ENCODE results near the gene KCNQ1.
A peak's percentile ranks its signal among the peaks of the same experiment; 100 is the strongest.
"Not testable (repeated sequence)": the region's sequence is repeated elsewhere in the genome, so short reads cannot be mapped to it uniquely, and the experiment has no call there.

KCNQ1 gene

GRCh38 chr11:2477936-2478335 lies 33.1 kb downstream of the KCNQ1 start:
- DNase-seq: no peak

GRCh38 chr11:2480067-2480873 lies 35.5 kb downstream of the KCNQ1 start:
- not testable (repeated sequence) for DNase-seq

DNA sequence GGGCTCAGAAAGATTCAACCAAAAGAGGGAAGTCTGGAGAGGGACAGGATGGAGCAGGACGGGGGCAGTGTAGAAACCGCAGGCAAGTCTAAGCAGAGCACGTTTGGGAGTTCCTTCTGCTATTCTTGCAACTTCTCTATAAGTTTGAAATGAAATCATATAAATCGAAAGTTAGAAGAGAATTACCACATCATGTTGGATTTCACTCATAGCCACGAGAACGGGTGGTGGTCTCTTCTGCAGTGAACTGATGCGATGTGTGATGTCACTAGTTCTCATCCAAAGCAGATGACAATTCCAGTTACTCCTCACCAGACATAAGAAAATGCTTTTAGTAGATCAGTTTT lies 36.0 kb downstream of the KCNQ1 start:
- no peak for DNase-seq

- no peak for DNase-seq
These were observed 36.4 kb downstream of the KCNQ1 start for GRCh38 chr11:2481253-2481652.

GRCh38 chr11:2482204-2482603 lies 37.4 kb downstream of the KCNQ1 start:
- no peak for DNase-seq

DNA sequence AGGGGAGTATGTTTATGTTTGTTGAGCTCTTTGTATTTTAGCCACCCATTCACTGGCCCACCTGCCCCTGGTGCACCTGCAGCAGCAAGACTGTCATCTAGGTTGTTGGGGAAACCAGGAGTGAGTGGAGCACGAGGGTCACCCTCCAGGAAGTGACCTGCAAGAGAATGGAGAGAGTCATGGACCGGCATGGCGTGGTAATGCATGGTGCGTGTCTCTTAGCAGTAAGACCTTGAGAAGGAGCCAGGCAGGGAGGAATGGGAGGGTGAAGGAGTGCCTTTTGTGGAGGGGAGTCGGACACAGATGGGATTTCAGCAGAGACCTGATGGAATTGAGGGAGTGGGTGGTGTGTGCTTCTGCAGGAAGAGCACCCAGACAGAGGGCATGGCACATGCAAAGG lies 37.9 kb downstream of the KCNQ1 start:
- no peak for DNase-seq

- no peak for DNase-seq
These were observed 38.6 kb downstream of the KCNQ1 start for GRCh38 chr11:2483426-2483825.

GRCh38 chr11:2484576-2485125 lies 39.8 kb downstream of the KCNQ1 start:
- DNase-seq: no peak

DNA sequence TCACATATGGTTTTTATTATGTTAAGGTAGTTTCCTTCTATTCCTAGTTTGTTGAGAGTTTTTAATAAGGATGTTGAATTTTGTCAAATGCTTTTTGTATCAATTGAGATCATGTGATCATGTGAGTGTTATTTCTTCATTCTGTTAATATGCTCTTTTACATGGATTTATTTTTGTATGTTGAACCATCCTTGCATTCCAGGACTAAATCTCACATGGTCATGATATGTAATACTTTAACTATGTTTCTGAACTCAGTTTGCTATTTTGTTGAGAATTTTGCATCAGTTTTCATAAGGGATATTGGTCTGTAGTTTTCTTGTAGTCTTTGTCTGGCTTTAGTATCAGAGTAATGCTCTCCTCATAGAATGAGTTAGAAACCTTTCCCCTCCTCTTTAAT lies 43.2 kb downstream of the KCNQ1 start:
- DNase-seq: no peak

DNA sequence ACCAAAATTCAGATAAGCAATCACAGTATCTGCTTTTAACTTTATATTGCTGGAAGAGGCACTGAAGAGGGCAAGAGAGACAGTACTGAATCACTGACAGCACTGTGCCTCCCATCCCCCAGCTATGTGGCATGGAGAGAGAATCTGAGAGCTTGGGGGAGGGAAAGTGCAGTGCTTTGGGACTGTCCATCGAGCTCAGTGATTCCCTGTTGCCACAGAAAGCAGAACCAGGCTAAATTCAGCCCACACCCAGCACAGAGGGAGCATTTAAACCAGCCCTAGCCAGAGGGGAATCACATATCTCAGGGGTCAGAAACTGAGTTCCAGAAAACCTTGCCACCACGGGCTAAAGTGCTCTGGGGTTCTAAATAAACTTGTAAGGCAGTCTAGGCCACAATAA lies 44.3 kb downstream of the KCNQ1 start:
- no peak for DNase-seq

- DNase-seq: not testable (repeated sequence)
These were observed 53.1 kb downstream of the KCNQ1 start for GRCh38 chr11:2497951-2498350.

DNA sequence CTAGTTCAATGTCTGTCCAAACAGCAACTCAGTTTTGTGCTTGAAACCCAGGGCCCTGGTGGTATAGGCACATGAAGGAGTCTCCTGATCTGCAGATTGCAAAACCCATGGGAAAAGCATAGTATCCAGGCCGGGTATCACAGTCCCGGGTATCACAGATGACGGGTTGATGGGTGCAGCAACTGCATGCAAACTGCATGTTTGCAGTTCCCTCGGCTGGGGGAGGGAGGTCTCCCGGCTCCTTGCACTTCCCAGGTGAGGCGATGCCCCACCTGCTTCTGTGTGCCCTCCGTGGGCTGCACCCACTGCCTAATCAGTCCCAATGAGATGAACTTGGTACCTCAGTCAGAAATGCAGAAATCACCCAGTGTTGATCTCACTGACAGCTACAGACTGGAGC lies 53.9 kb downstream of the KCNQ1 start:
- no peak for DNase-seq

GRCh38 chr11:2507212-2507901 lies 62.5 kb downstream of the KCNQ1 start:
- DNase-seq: no peak

- no peak for DNase-seq
These were observed 63.3 kb downstream of the KCNQ1 start for GRCh38 chr11:2507945-2508749.

- DNase-seq: no peak
These were observed 64.0 kb downstream of the KCNQ1 start for GRCh38 chr11:2508793-2509192.

DNA sequence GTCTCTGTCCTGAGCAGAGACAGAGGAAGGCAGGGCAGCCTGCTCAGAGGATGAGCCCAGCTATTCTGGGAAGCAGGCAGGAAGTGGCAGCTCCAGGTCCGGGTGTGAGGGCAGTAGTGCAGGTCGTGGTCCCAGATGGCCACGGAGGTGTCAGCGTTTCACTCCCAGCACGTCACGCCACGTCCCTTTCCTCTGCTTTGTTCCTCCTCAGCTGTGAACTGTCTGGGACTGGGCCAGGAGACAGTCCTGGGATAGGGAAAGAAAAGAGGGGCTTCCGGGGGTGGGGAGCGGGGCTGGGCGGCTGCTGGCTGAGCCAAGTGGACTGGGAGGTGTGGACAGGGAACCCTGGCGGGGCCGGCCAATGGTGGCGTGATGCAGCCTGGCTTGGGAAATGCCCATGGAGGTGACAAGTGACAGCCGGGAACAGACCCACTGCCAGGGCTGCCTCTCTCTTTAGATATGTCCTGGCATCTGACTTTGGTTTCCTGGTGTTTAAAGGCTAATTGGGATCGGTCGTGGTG lies 64.7 kb downstream of the KCNQ1 start:
- no peak for DNase-seq

- DNase-seq: no peak
These were observed 66.0 kb downstream of the KCNQ1 start for GRCh38 chr11:2510626-2511402.

DNA sequence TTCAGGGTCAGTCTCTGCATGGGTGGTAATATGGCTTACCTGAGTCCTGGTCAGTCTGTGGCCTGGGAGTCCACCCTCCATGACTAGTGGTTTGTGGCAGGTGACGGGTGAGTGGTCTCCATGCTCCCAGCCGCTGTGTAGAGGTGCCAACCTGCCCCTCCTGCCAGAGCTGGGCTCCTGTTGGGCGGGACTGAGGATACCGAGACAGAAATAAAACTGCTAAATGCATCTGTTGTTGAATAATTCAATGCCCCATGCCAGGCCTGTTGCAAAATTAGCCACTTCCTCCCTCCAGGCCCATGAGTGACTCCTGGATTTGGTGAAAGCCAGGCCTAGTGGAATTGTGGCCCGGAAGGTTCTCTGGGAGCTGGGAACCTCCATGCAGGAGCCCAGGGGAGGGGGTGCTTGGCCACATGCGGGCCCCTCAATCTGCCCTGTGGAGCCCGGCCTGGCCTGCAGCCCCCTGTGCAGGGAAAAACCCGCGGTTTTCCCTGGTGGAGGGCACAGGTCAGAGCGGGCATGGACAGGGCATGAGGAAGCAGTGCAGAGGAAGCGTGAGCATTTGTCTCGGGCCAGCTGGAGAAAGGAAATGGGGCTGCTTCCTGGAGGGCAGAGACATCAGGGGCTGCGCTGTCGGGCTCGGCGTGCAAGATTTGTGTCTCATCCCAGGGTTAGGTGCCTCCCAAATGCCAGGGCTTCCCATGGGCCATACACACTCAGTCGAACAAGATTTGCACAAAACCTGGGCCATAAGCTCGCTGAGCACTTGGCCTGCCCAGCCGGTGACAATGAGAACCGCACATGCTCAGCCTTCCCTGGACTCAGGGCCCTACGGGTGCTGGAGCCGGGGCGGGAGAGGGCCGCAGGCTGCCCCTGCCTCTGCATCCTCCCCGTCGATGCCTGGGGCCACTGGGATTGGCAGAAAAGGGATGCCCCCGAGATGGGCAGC lies 66.9 kb downstream of the KCNQ1 start:
- DNase-seq: no peak

GRCh38 chr11:2512431-2513407 lies 67.9 kb downstream of the KCNQ1 start:
- peak; percentile 14 for DNase-seq

GRCh38 chr11:2513441-2513840 lies 68.6 kb downstream of the KCNQ1 start:
- DNase-seq: peak; percentile 11

Measured in stimulated activated CD8-positive, alpha-beta memory T cell treated with anti-CD3 and anti-CD28 coated beads, Interleukin-4, amount 100 ng/mL, for 48 hours (primary cell).